ENCODE measurements around the gene HAAO. TPM values are rescaled to one million over a fixed set of nuclear protein-coding genes. Genes with fewer than 3 reads are reported as not detected.
"Not testable (repeated sequence)": the region's sequence is repeated elsewhere in the genome, so short reads cannot be mapped to it uniquely, and the experiment has no call there.

The HAAO gene
- total RNA-seq, result not detected

GRCh38 chr2:42792583-42793333, at the start of gene HAAO:
TSS of gene HAAO (minus strand) at chr2:42792583. CDS start at chr2:42792536, 47 bp downstream.
- DNase-seq, result no peak
- ChIA-PET CTCF (interaction anchor here (0.6 to 2.5 kb wide), 6 partner anchors 8 to 335 kb away, joined by 3 to 10 read pairs (median 5); no protein-coding TSS in a partner anchor), POLR2A (no interaction called here)
- H3K27me3 Mint-ChIP-seq, result peaks cover 43% of the 10 kb centered on the region
- no peak within 1 kb of the TSS for H3K27ac Mint-ChIP-seq
- peaks cover 22% of the 10 kb centered on the region for H3K4me1 Mint-ChIP-seq
- no peaks in the 10 kb centered on the region for H3K36me3 Mint-ChIP-seq (ENCODE audit: low read depth)
- no peaks in the 10 kb centered on the region for H3K9me3 Mint-ChIP-seq
- peak within 1 kb of the TSS; percentile 67 for H3K4me3 Mint-ChIP-seq

- no peak for DNase-seq
- Mint-ChIP-seq H3K9me3 (no peaks in the 10 kb centered on the region), H3K36me3 (ENCODE audit: low read depth) (no peaks in the 10 kb centered on the region), H3K27ac (no peak overlapping the region), H3K4me1 (no peaks in the 10 kb centered on the region), H3K27me3 (no peaks in the 10 kb centered on the region), H3K4me3 (no peak overlapping the region)
- POLR2A ChIA-PET, result no interaction called here
- CTCF ChIA-PET, result interaction anchor here (1.2 kb wide), 1 partner anchor 11 kb away, joined by 3 read pairs; no protein-coding TSS in a partner anchor
These were observed 49.0 kb upstream of the HAAO start for GRCh38 chr2:42841344-42841743.

GRCh38 chr2:42840760-42841159, 48.4 kb upstream of the HAAO start:
- no peaks in the 10 kb centered on the region for H3K9me3 Mint-ChIP-seq
- no peak overlapping the region for H3K4me3 Mint-ChIP-seq
- no peak overlapping the region for H3K27ac Mint-ChIP-seq
- no peaks in the 10 kb centered on the region for H3K27me3 Mint-ChIP-seq
- H3K36me3 Mint-ChIP-seq (ENCODE audit: low read depth), result no peaks in the 10 kb centered on the region
- no peak for DNase-seq
- ChIA-PET CTCF (interaction anchor here (1.2 kb wide), 1 partner anchor 11 kb away, joined by 3 read pairs; no protein-coding TSS in a partner anchor), POLR2A (no interaction called here)
- no peaks in the 10 kb centered on the region for H3K4me1 Mint-ChIP-seq

- H3K4me3 Mint-ChIP-seq, result no peak overlapping the region
- CTCF ChIA-PET, result interaction anchor here (2.2 kb wide), 1 partner anchor 11 kb away, joined by 7 read pairs; no protein-coding TSS in a partner anchor
These were observed 47.6 kb upstream of the HAAO start for GRCh38 chr2:42839809-42840501.

DNA sequence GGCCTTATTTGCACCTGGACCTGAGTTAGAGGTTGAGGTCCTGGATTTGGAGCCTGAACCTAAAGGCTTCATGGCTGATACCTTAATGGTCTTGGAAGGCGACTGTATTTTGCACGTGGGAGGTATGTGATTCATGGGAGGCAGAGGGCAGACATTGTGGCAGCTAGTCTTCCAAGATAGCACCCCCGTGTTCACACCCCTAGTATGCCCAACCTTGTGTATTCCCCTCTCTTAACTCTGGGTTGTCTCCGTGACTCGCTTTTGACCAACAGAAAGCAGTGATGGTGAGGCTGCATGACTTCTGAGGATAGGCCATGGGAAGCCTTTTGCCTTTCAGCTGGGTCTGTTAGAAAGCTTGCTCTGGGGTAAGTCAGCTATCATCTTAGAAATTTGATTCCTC, 45.8 kb upstream of the HAAO start:
- ChIA-PET CTCF (interaction anchor here (0.6 to 2.2 kb wide), 3 partner anchors 9 to 616 kb away, joined by 4 to 7 read pairs (median 4); no protein-coding TSS in a partner anchor), POLR2A (no interaction called here)
- Mint-ChIP-seq H3K36me3 (ENCODE audit: low read depth) (no peaks in the 10 kb centered on the region), H3K4me3 (no peak overlapping the region), H3K9me3 (no peaks in the 10 kb centered on the region), H3K4me1 (no peaks in the 10 kb centered on the region), H3K27ac (no peak overlapping the region), H3K27me3 (no peaks in the 10 kb centered on the region)
- no peak for DNase-seq

More at GRCh38 chr2:42839809-42840501, 47.6 kb upstream of the HAAO start:
- POLR2A ChIA-PET, result no interaction called here
- Mint-ChIP-seq H3K27ac (no peak overlapping the region), H3K9me3 (no peaks in the 10 kb centered on the region), H3K4me1 (no peaks in the 10 kb centered on the region), H3K27me3 (no peaks in the 10 kb centered on the region), H3K36me3 (ENCODE audit: low read depth) (no peaks in the 10 kb centered on the region)
- DNase-seq, result no peak

DNA sequence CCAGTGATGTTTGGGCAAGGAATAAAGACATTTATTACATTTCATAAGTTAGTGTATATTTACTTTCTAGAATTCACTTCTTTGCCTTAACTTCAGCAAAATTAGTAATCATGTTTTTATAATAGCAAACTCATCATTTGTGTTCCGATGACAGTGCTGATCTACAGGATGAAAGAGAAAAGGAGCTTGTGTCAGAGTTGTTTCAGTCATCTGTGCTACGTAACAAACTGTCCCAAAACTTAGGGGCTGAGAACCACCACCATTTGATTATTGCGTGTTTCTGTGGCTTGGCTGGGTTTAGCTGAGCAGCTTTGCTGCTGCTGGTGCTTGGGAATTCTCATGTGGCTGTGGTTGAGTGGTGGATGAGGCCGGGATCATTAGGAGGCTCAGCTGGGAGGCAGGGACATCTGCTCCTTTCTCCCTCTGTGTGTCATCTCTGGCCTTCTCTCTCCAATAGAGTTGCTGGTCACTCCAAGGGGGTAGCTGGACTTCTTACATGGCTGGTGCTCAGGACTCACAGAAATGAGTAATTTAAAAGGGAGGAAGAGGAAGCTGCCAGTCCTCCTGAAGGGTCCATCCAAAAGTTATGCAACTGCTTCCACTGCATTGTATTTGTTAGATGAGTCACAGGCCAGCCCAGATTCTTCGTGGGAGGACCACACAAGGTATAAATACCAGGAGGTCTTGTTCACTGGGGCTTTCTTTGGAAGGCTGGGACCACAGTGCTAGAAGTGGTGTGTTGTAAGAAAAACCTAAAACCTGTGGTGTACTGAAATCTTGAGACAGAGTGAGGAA, 43.4 kb upstream of the HAAO start:
- no peaks in the 10 kb centered on the region for H3K4me1 Mint-ChIP-seq
- ChIA-PET CTCF (interaction anchor here (2.2 kb wide), 1 partner anchor 26 kb away, joined by 6 read pairs; no protein-coding TSS in a partner anchor), POLR2A (no interaction called here)
- no peak overlapping the region for H3K27ac Mint-ChIP-seq
- no peak for DNase-seq
- H3K9me3 Mint-ChIP-seq, result no peaks in the 10 kb centered on the region
- no peak overlapping the region for H3K4me3 Mint-ChIP-seq
- no peaks in the 10 kb centered on the region for H3K27me3 Mint-ChIP-seq
- no peaks in the 10 kb centered on the region for H3K36me3 Mint-ChIP-seq (ENCODE audit: low read depth)

GRCh38 chr2:42834161-42834560, 41.8 kb upstream of the HAAO start:
- H3K9me3 Mint-ChIP-seq, result no peaks in the 10 kb centered on the region
- peaks cover 2% of the 10 kb centered on the region for H3K27me3 Mint-ChIP-seq
- POLR2A ChIA-PET, result no interaction called here
- H3K4me1 Mint-ChIP-seq, result no peaks in the 10 kb centered on the region
- CTCF ChIA-PET, result interaction anchor here (0.6 kb wide), 1 partner anchor 85 kb away, joined by 3 read pairs; no protein-coding TSS in a partner anchor
- H3K27ac Mint-ChIP-seq, result no peak overlapping the region
- H3K4me3 Mint-ChIP-seq, result no peak overlapping the region
- DNase-seq, result no peak
- no peaks in the 10 kb centered on the region for H3K36me3 Mint-ChIP-seq (ENCODE audit: low read depth)

DNA sequence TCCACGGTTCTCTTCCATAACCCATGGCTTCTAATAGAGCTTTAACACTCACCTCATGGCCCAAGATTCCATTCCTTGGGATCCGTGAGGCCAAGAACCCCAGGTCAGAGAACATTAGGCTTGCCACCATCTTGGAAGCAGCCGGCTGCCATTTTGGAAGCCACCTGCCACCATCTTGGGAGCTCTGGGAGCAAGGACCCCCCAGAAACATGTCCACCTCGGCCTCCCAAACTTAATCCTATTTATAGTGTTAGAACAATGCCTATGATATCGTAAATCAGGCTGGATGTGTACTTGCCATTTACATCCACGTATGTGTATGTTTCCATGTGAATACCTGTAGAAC, 39.9 kb upstream of the HAAO start:
- no peak overlapping the region for H3K27ac Mint-ChIP-seq
- H3K9me3 Mint-ChIP-seq, result no peaks in the 10 kb centered on the region

GRCh38 chr2:42831575-42832288, 39.3 kb upstream of the HAAO start:
- H3K4me1 Mint-ChIP-seq, result peaks cover 16% of the 10 kb centered on the region
- H3K36me3 Mint-ChIP-seq (ENCODE audit: low read depth); DNase-seq; H3K27ac Mint-ChIP-seq; POLR2A ChIA-PET; H3K4me3 Mint-ChIP-seq; H3K9me3 Mint-ChIP-seq; H3K27me3 Mint-ChIP-seq: not testable (repeated sequence)
- CTCF ChIA-PET, result interaction anchor here (0.6 to 1.6 kb wide), 3 partner anchors 76 to 658 kb away, joined by 3 to 4 read pairs (median 3); no protein-coding TSS in a partner anchor

More for the DNA sequence above, 39.9 kb upstream of the HAAO start:
- peaks cover 4% of the 10 kb centered on the region for H3K27me3 Mint-ChIP-seq
- DNase-seq, result no peak
- no peak overlapping the region for H3K4me3 Mint-ChIP-seq
- ChIA-PET CTCF (interaction anchor here (1.6 kb wide), 1 partner anchor 397 kb away, joined by 3 read pairs; no protein-coding TSS in a partner anchor), POLR2A (no interaction called here)
- H3K36me3 Mint-ChIP-seq (ENCODE audit: low read depth), result no peaks in the 10 kb centered on the region
- peaks cover 15% of the 10 kb centered on the region for H3K4me1 Mint-ChIP-seq

- CTCF ChIA-PET, result interaction anchor here (0.6 to 1.6 kb wide), 3 partner anchors 76 to 659 kb away, joined by 3 to 4 read pairs (median 3); no protein-coding TSS in a partner anchor
- Mint-ChIP-seq H3K9me3 (no peaks in the 10 kb centered on the region), H3K27me3 (peaks cover 10% of the 10 kb centered on the region)
These were observed 38.7 kb upstream of the HAAO start for GRCh38 chr2:42830922-42831574.

GRCh38 chr2:42829671-42830440, 37.5 kb upstream of the HAAO start:
- Mint-ChIP-seq H3K36me3 (ENCODE audit: low read depth) (no peaks in the 10 kb centered on the region), H3K27ac (no peak overlapping the region), H3K27me3 (peaks cover 12% of the 10 kb centered on the region), H3K4me1 (peaks cover 16% of the 10 kb centered on the region), H3K4me3 (no peak overlapping the region), H3K9me3 (no peaks in the 10 kb centered on the region)
- ChIA-PET CTCF (interaction anchor here (0.8 to 2.0 kb wide), 4 partner anchors 9 to 35 kb away, joined by 3 to 7 read pairs (median 4); no protein-coding TSS in a partner anchor), POLR2A (no interaction called here)
- DNase-seq, result no peak

More at GRCh38 chr2:42830922-42831574, 38.7 kb upstream of the HAAO start:
- no peak overlapping the region for H3K4me3 Mint-ChIP-seq
- POLR2A ChIA-PET, result no interaction called here
- H3K36me3 Mint-ChIP-seq (ENCODE audit: low read depth), result no peaks in the 10 kb centered on the region
- peaks cover 16% of the 10 kb centered on the region for H3K4me1 Mint-ChIP-seq
- DNase-seq, result no peak
- H3K27ac Mint-ChIP-seq, result no peak overlapping the region
